D341Med (cell line): Measurements from ENCODE around the gene STK25.
"Not testable (repeated sequence)": the region's sequence is repeated elsewhere in the genome, so short reads cannot be mapped to it uniquely, and the experiment has no call there.

ENCODE experiments used
- DNase-seq: peaks from one replicate; pipeline ENCODE4 v3.0.0; 2012; ENCODE audit warnings: low spot score

The STK25 gene

DNA sequence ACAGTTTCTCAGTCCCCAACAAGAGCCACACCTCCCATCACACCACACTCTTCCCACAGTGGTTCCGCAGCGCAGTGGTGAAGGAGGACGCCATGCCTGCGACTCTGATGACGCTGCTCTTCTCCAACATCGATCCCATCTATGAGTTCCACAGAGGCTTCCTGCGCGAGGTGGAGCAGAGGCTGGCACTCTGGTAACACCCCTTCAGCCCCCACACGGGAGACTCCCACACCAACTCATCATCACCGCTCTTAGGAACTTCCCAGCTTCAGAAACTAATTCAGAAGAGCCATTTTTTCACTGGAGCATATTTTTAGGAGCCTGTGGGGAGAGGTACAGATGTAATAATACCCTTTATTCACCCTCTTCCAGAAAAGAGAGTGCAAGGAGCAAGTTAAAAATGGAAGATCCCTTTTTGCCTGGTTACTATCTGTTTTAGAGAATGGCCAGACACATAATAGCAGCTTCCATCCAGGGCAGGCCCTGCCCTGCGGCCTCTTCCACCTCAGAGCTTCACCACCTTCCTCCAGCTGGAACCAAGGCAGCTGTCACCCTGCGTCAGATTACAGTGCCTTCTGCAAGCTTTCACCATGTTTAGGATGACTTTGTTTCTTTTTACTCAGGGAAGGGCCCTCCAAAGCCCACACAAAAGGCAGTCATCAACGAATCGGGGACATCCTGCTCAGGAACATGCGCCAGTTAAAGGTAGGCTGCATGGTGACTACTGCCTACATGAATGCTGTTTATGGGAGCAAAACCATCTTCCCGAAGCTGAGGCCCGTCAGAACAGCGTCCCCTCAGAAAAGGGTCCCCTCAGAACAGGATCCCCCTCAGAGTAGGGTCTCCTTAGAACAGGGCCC, 44.9 kb downstream of the STK25 start:
- no peak for DNase-seq

DNA sequence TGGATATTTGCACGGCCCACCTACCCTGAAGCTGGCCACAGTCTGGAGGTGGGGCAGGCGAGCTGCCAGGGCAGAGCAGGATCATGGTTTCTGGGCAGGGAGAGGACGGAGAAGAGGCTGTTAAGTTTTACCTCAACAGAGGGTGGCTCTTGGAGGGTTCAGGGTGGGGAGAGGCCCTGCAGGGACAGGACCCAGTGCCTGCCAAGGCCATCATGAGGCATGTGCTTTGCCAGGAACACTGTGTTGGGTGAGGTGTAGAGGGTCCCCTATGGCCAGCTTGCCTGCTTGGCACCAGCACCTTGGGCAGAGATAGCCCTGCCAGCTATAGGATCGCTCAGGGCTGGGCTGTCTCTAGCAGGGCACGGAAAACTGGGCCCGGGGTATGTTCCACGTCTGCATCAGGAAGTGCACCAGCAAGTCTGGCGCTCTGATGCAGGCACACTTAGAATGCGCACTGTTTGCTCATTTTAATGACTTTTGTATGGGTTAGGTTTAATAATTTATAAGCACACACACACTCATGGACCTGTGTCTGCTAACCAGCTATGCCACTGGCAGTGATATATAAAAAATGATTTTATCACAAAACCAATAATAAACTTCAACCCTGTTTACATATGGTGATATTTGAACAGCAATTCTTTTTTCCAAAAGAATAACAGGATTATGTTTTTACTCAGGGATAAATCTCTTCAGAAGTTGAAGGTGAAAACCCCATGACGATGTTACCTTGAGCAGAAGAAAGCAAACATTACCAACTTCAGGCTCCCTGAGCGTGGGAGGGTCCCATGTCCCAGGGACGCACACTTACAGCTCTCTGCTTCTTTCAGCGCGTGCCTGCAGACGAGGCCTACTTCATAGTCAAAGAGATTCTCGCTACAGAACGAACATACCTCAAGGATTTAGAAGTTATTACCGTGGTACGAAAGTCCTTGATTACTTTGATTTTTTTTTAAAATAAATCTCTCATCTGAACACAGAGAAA, 46.4 kb downstream of the STK25 start:
- no peak for DNase-seq

DNA sequence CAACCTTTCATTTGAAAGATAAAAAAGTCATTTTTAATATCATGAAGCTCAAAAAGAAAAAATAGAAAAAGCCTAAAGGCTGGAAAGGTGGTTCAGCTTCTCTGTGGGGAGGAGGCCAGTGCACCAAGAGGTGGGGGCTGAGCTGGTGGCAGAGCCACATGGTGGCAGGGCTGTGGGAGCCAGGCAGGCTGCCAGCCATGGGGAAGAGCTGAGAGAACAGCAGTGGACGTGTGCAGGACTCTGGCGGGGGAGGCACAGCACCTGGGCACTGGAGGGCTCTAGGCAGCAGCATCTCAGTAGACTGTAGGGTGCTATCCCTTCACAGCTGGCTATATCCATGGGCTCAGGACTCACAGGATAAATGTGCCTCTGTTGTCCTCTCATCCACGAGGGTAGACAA, 47.8 kb downstream of the STK25 start:
- DNase-seq, result no peak

DNA sequence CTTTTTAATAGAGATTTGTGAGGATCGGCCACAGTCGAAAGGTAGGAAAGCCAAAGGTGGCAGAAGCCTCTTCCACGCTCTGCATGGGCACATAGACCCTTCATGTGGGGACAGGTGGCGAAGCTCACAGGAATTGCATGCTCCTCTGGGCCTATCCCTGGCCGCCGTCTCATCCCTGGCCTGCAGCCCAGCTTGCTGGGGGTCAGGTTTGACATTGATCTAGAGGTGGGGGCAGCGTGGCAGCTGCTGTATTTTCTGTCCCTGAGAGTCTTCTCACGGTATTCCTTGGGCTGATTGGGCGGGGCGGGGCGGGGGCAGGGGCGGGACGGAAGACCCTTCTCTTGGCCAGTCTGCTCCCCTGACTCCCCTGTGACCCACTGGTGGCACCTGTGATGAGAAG, 48.9 kb downstream of the STK25 start:
- no peak for DNase-seq

DNA sequence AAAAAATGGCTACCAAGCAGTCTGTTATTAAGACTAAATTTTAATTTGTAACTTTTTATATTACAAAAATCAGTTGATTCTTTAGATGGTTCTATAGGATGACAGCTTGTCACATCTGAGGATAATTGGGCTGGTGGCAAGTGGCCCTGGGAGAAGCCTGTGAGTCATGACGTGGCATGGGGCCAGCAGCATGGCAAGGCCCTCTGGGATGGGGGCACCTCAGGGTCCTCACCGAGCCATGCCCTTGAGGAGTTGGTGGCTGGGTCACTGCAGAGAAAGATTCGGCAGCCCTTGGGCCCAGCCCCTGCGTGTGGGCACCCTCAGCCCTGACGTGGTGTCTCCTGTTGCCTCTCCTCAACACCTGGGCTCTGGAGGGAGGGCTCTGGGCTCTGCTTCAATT, 49.7 kb downstream of the STK25 start:
- peak; percentile 29 for DNase-seq

DNA sequence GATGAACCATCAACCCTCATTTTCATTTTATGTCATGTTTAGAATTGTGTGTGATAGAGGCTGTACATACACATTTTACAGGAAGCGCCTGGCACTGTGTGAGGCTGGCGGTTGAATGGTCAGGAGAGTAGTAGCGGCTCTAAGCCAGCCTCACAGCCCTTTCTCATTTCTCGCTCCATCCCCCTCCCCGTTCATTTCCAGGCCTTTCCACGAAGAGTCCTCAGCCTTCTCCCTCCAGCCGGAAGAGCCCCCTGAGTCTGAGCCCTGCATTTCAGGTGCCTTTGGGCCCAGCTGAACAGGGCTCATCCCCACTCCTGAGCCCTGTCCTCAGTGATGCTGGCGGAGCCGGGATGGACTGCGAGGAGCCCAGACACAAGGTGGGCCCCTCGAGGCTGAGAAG, 51.8 kb downstream of the STK25 start:
- peak; percentile 2 for DNase-seq

DNA sequence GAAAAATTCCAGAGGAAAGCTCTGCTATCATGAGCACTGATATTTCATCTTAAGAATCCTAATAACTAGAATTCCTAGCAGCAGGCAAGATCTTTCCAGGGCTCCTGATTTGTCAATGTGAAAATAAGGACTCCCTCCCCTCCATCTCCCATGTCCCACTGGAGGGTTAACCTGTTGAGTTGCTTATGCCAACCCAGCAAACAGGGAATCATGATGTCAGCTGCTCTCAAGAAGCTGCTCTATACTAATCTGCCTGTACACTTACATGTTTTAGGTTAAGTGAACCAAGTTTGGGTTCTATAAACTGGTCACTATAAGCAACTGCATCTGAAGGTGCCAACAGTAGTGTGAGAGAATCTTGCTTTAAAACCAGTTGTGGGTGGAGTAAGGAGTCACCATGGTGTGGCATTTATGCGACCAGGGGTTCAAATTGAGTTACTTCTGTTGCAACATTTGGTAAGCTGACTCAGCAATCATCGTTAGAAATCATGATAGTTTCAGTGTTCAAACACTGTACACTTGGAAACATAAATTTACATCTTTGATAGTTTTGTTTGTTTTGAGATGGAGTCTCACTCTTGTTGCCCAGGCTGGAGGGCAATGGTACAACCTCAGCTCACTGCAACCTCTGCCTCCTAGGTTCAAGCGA, 53.4 kb downstream of the STK25 start:
- no peak for DNase-seq

DNA sequence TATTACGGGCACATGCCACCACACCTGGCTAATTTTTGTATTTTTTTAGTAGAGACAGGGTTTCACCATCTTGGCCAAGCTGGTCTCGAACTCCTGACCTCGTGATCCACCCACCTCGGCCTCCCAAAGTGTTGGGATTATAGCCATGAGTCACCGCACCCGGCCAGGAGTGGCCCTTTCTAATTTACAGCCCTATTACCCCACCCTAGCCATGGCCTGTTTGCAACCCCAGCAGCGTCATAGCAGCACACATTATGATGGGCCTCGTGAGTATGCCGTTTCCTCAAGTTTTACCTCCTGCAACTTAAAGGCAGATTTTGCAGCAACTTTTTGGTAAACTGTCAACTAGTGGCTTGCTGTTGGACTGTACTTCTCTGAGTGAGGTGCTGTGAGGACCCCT, 54.5 kb downstream of the STK25 start:
- DNase-seq, result peak; percentile 1

DNA sequence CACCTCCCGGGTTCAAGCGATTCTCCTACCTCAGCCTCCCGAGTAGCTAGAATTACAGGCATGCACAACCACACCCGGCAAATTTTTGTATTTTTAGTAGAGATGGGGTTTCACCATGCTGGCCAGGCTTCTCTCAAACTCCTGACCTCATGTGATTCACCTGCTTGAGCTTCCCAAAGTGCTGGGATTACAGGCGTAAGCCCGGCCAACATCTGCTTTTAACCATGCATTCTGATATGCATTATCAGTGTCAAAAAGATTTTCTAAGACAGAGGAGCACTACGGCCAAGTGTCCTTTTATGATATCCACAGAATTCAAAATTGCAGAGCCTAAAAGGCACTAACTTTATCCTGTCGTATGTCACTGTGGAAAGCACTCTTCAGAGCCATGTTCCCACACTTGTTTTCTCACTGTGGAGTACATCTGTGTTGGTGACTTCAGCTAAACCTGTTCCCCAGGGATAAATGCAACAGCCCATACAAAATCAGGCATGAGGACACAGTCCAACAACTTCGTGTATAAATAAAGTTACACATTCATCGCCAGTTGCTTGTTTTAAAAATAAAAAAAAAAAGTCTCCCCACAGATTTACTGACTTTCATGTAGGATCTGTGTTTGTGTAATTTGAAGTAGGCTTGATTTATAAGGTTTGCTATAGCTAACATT, 56.4 kb downstream of the STK25 start:
- DNase-seq, result no peak

DNA sequence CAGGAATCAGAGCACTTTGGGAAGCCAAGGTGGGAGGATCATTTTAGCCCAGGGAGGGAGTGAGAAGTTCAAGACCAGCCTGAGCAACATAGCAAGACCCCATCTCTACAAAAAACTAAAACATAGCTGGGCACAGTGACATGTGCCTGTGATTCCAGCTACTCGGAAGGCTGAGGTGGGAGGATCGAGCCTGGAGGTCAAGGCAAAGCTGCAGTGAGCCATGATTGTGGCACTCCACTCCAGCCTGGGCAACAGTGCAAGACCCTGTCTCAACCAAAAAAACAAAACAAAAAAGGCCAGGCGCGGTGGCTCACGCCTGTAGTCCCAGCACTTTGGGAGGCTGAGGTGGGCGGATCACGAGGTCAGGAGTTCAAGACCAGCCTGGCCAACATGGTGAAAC, 58.3 kb downstream of the STK25 start:
- not testable (repeated sequence) for DNase-seq

DNA sequence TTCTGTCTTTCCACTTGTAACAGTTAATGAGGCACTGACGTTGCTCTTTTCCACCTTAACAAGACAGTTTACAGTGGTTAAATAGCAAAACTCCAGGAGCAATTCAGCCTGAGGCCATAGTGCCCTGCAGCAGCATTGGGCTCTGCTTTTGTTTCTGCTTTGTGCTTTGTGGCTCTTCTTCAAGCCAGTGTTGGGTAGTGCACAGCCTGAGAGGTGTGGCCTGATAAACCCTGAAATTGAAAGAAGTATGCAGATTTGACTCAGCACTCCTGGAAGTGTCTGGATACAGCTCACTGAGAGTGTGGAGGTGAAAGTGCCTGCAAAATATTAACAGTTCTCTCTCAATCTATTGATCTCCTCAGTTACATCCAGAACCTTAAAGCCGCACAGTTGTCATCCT, 63.0 kb downstream of the STK25 start:
- DNase-seq, result no peak

DNA sequence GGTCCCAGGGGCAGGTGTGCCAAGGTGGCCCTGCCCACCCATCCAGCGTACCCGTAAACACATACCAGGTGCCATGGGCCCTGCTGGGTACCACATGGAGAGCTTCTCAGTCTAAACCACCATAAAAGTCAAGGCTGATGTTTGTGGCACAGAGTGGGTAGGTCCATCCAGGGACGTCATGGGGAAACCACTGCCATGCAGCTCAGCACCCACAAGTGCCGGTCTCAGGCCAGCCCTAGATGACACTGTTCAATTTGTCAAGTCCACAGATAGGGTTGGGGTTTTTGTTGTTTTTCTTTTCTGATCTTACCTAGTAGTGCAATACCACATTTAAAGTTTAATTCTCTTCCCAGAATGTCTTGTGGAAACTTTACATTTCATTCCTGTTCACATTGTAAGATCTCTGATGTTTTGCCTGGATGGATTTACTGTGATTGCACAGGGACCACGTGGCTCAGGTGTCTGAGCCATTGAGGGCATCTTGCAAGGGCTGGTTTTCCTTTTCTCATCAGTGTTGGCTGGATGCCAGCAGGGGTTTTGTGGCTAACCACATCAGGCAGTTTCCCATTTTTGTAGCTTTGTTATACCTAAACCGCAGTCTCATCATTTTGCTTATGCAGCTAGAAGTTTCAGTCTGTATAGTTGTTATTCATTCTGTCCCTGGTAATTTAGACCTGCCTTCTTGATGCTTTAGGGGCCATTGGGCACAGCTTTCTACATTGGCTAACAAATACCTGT, 64.7 kb downstream of the STK25 start:
- DNase-seq, result no peak
